ENCODE results near the gene CNGA1.

GRCh38 chr4:48008021-48008596, 8.4 kb downstream of the CNGA1 start:
- TF ChIP-seq CTCF (IDR thresholded peaks at IDR 0.05) (no peak), POLR2AphosphoS5 (IDR thresholded peaks at IDR 0.05) (no peak), POLR2A (IDR thresholded peaks at IDR 0.05) (no peak)
